ENCODE measurements around the gene S100A12.
"Not testable (repeated sequence)": the region's sequence is repeated elsewhere in the genome, so short reads cannot be mapped to it uniquely, and the experiment has no call there.

The S100A12 gene

GRCh38 chr1:153349363-153350320 lies 25.8 kb downstream of the S100A12 start:
- DNase-seq = no peak

- no peak for DNase-seq
Measured at GRCh38 chr1:153348511-153349362, 26.7 kb downstream of the S100A12 start, which contains the start of gene PGLYRP4. Gene PGLYRP4 (minus strand): TSS chr1:153348841. CDS start chr1:153347932, 909 bp downstream.

GRCh38 chr1:153347856-153348255 lies 27.6 kb downstream of the S100A12 start:
- DNase-seq = no peak

GRCh38 chr1:153347049-153347448 lies 28.4 kb downstream of the S100A12 start:
- not testable (repeated sequence) for DNase-seq

- no peak for DNase-seq
Measured at GRCh38 chr1:153346077-153346723, 29.2 kb downstream of the S100A12 start.

GRCh38 chr1:153345187-153346076 lies 30.0 kb downstream of the S100A12 start:
- DNase-seq = no peak

GRCh38 chr1:153344718-153345025 lies 30.7 kb downstream of the S100A12 start:
- DNase-seq = no peak

GRCh38 chr1:153343811-153344717 lies 31.4 kb downstream of the S100A12 start:
- no peak for DNase-seq

GRCh38 chr1:153343040-153343681 lies 32.3 kb downstream of the S100A12 start:
- no peak for DNase-seq

- no peak for DNase-seq
Measured at GRCh38 chr1:153342178-153342577, 33.2 kb downstream of the S100A12 start.

- DNase-seq = no peak
Measured at GRCh38 chr1:153341431-153341934, 33.9 kb downstream of the S100A12 start.

- no peak for DNase-seq
Measured at GRCh38 chr1:153340356-153340755, 35.1 kb downstream of the S100A12 start.

- no peak for DNase-seq
Measured at GRCh38 chr1:153339802-153340201, 35.6 kb downstream of the S100A12 start.

- no peak for DNase-seq
Measured at GRCh38 chr1:153337980-153338853, 37.2 kb downstream of the S100A12 start.

GRCh38 chr1:153336650-153337049 lies 38.8 kb downstream of the S100A12 start:
- DNase-seq = no peak

GRCh38 chr1:153333902-153334301 lies 41.5 kb downstream of the S100A12 start:
- DNase-seq = no peak

GRCh38 chr1:153324912-153325311 lies 50.5 kb downstream of the S100A12 start:
- DNase-seq = no peak

Data from activated CD8-positive, alpha-beta memory T cell treated with anti-CD3 and anti-CD28 coated beads, Interleukin-2, amount 50 U/mL, for 48 hours (primary cell).